Dermis blood vessel endothelial cell (primary cell): ENCODE measurements around the gene PAPSS1. TPM values are rescaled to one million over a fixed set of nuclear protein-coding genes. Genes with fewer than 3 reads are reported as not detected.

Experiments
- total RNA-seq: library from RNA; depleted of rRNA; stranded (reverse); fragments of >200 nt; gene quantifications from 2 replicates; pipeline ENCODE4 v1.2.3, GENCODE V29; 2014

Gene PAPSS1
- total RNA-seq, 1 donor from 2014 or later: 51.9 TPM

Other genes with a start within 250 kb of the PAPSS1 start
- gene SGMS2, start 104.7 kb upstream of the PAPSS1 start, total RNA-seq: 66.9 and 106 TPM in 2 replicates
- 7.4 and 7.7 TPM in 2 replicates for gene CYP2U1, start 211.3 kb upstream of the PAPSS1 start, total RNA-seq